ENCODE results near the gene YTHDC1. TPM values are rescaled to one million over a fixed set of nuclear protein-coding genes. Genes with fewer than 3 reads are reported as not detected.

YTHDC1 gene
- total and polyA plus RNA-seq, 2 of the 13 experiments (the other 11 are each of a cell fraction or from before 2014, with no cell fraction given), result 37.3 to 56.8 TPM

- ATAC-seq (no peak), DNase-seq (ENCODE audit: low spot score) (no peak), FAIRE-seq (no peak)
- POLR2A ChIA-PET, result no interaction called here
- Histone ChIP-seq H3K4me1 (ENCODE audit: insufficient read depth, low read length) (peaks cover 14% of the 10 kb centered on the region), H3K27me3 (ENCODE audit: control insufficient read depth in 1 of 2, insufficient read depth in 2 of 2, low read length in 2 of 2) (no peaks in the 10 kb centered on the region), H3K9me3 (ENCODE audit: low read length) (no peaks in the 10 kb centered on the region), H3K27ac (ENCODE audit: extremely low read length, insufficient read depth, low read length) (no peak overlapping the region), H3K4me2 (ENCODE audit: low read depth, low read length) (no peak overlapping the region), H2AFZ (ENCODE audit: low read length) (no peak overlapping the region), H3K36me3 (replicated peaks in 1 of 2; ENCODE audit: control insufficient read depth in 1 of 2, insufficient read depth in 2 of 2, low read length in 2 of 2) (no peaks in the 10 kb centered on the region), H3K4me3 (replicated peaks in 1 of 3; ENCODE audit: insufficient read depth in 1 of 3, low read depth in 2 of 3, low read length in 3 of 3) (no peak overlapping the region), H4K20me1 (ENCODE audit: insufficient read depth, low read length) (no peaks in the 10 kb centered on the region), H3K79me2 (ENCODE audit: insufficient read depth, low read length) (no peaks in the 10 kb centered on the region), H3K9ac (ENCODE audit: insufficient read depth, low read depth, low read length) (no peak overlapping the region)
- CTCF ChIA-PET (ENCODE audit: low intra/inter-chr PET ratio, low total read pairs), result no interaction called here
- intact Hi-C loops (cut with micrococcal nuclease; ENCODE audit: unreplicated experiment), result loop anchor here (5.0 kb wide), 1 partner anchor 33 kb away; no protein-coding TSS in a partner anchor
- BruUV-seq (replicated peaks), result no TSS peak
- TF ChIP-seq TEAD2 (CRISPR knock-in tag; IDR thresholded peaks at IDR 0.05), result no peak
- TF ChIP-seq ZNF143 (CRISPR knock-in tag; IDR thresholded peaks at IDR 0.05), result no peak
- TF ChIP-seq REST (IDR thresholded peaks at IDR 0.05; ENCODE audit: borderline replicate concordance in 1 of 2, low read depth in 1 of 2, low read length in 2 of 2), result peak; percentile 49 to 92
- no peak for TF ChIP-seq RARG (CRISPR knock-in tag; IDR thresholded peaks at IDR 0.05; ENCODE audit: low read depth)
- TF ChIP-seq MIER2 (CRISPR knock-in tag; IDR thresholded peaks at IDR 0.05), result peak; percentile 87
- in situ Hi-C loops (cut with HindIII; ENCODE audit: extremely low pct_ligation_motif_present, low pct_unique_long_range_greater_than_20kb), result no loop called here
- WGBS (ENCODE audit: low lambda C conversion rate), result 69% methylated on average over 9 of the region's 9 CpGs
Measured at GRCh38 chr4:68304731-68305130, 45.2 kb downstream of the YTHDC1 start.
